ENCODE data around the gene HOXB2. TPM values are rescaled to one million over a fixed set of nuclear protein-coding genes. Genes with fewer than 3 reads are reported as not detected.

The HOXB2 gene
- total RNA-seq, 1 donor from 2014 or later = 5.6 TPM

- no peaks in the 10 kb centered on the region for H3K9me3 ChIP-seq
- H3K36me3 ChIP-seq = no peaks in the 10 kb centered on the region
- peak; percentile 7 for TF ChIP-seq CTCF (IDR thresholded peaks at IDR 0.05)
- peaks cover 39% of the 10 kb centered on the region for H3K27me3 ChIP-seq (ENCODE audit: low read depth)
- DNase-seq = no peak
- H3K4me1 ChIP-seq = peaks cover 43% of the 10 kb centered on the region
- peak overlapping the region; percentile 11 for H3K27ac ChIP-seq
- intact Hi-C loops (cut with DNase I) = no loop called here
- no peak for ATAC-seq
- no peak overlapping the region for H3K4me3 ChIP-seq
Observed at GRCh38 chr17:48561884-48562810, 17.2 kb upstream of the HOXB2 start.

- Histone ChIP-seq H3K9me3 (no peaks in the 10 kb centered on the region), H3K27ac (peak overlapping the region; percentile 68), H3K4me3 (peak overlapping the region; percentile 4), H3K4me1 (peaks cover 25% of the 10 kb centered on the region), H3K27me3 (ENCODE audit: low read depth) (peaks cover 33% of the 10 kb centered on the region), H3K36me3 (no peaks in the 10 kb centered on the region)
- no peak for DNase-seq
- no peak for ATAC-seq
- TF ChIP-seq CTCF (IDR thresholded peaks at IDR 0.05) = no peak
- intact Hi-C loops (cut with DNase I) = no loop called here
Observed at GRCh38 chr17:48559840-48560817, 15.2 kb upstream of the HOXB2 start.

GRCh38 chr17:48559122-48559839 is 14.4 kb upstream of the HOXB2 start:
- Histone ChIP-seq H3K4me1 (peaks cover 23% of the 10 kb centered on the region), H3K27me3 (ENCODE audit: low read depth) (peaks cover 34% of the 10 kb centered on the region), H3K27ac (peak overlapping the region; percentile 68), H3K4me3 (peak overlapping the region; percentile 4), H3K9me3 (no peaks in the 10 kb centered on the region), H3K36me3 (no peaks in the 10 kb centered on the region)
- intact Hi-C loops (cut with DNase I) = no loop called here
- ATAC-seq = no peak
- no peak for TF ChIP-seq CTCF (IDR thresholded peaks at IDR 0.05)
- DNase-seq = no peak

GRCh38 chr17:48558831-48559121 is 13.9 kb upstream of the HOXB2 start:
- no peaks in the 10 kb centered on the region for H3K36me3 ChIP-seq
- no peaks in the 10 kb centered on the region for H3K9me3 ChIP-seq
- no peak for TF ChIP-seq CTCF (IDR thresholded peaks at IDR 0.05)
- DNase-seq (no peak), ATAC-seq (no peak)
- peaks cover 23% of the 10 kb centered on the region for H3K4me1 ChIP-seq
- H3K27ac ChIP-seq = peak overlapping the region; percentile 60
- intact Hi-C loops (cut with DNase I) = no loop called here
- peaks cover 34% of the 10 kb centered on the region for H3K27me3 ChIP-seq (ENCODE audit: low read depth)
- H3K4me3 ChIP-seq = peak overlapping the region; percentile 36

All from lower lobe of right lung (tissue), 2 donors.